Right cardiac atrium (tissue), 5 donors: Measurements from ENCODE around the gene SMIM21. TPM values are rescaled to one million over a fixed set of nuclear protein-coding genes. Genes with fewer than 3 reads are reported as not detected.

Experiments used
- ATAC-seq, 2 donors: fragments of 200-7000 bp; cut with Tn5 transposase; one replicate each; pipeline versions ENCODE4 v1.8.0 to v1.9.1; 2020; ENCODE audit warnings: moderate library complexity in 2 of 2, mild to moderate bottlenecking in 1 of 2
- DNase-seq, 3 donors: peaks; one replicate each; pipeline ENCODE4 v3.0.0-alpha.2; 2020
- H3K27ac ChIP-seq: one replicate; pipeline ENCODE4 v1.5.1; 2013; ENCODE audit warnings: mild to moderate bottlenecking, low read length, control low read depth, moderate library complexity
- H3K27me3 ChIP-seq: one replicate; pipeline ENCODE4 v1.6.1; 2013; ENCODE audit not compliant: control insufficient read depth, insufficient read depth
- H3K4me1 ChIP-seq: one replicate; pipeline ENCODE4 v1.6.1; 2013; ENCODE audit warnings: low read length; ENCODE audit not compliant: control insufficient read depth, insufficient read depth
- H3K4me3 ChIP-seq: one replicate; pipeline ENCODE4 v1.5.1; 2013; ENCODE audit warnings: low read length, control low read depth
- H3K9me3 ChIP-seq: one replicate; pipeline ENCODE4 v1.6.1; 2013; ENCODE audit warnings: low read length; ENCODE audit not compliant: control insufficient read depth
- WGBS: extraction: QIAGEN DNeasy Blood & Tissue Kit; methylation state at CpG from one replicate; pipeline ENCODE4 v1.1.7; 2013; 5-methylcytosine and 5-hydroxymethylcytosine counted together
- intact Hi-C, 4 donors: fragments of 100-400 bp; cut with DNase I; formaldehyde crosslinking; loops; one replicate each; pipeline versions ENCODE4 v1.11.0 to v1.14.0; 2022 to 2023
- polyA plus RNA-seq: library from polyadenylated mRNA; stranded (reverse); fragments of 200-250 nt; gene quantifications from one replicate; pipeline ENCODE4 v1.2.3, GENCODE V29; 2013
- total RNA-seq, 4 donors: library from RNA; stranded (reverse); fragmentation: NEBNext Ultra II Directional; extraction: Animal tissue kit (Norgen Biotek cat#: 25700); gene quantifications; one replicate each; pipeline ENCODE4 v1.2.1, GENCODE V29; 2021
- donor health status: healthy with polysubstance abuse.
- donor health status: DM: no; HTN: yes; CAD: no.
- donor health status: DM: no; HTN: no; CAD: no.
- donor health status: DM: no; HTN: yes; CAD: no; lungs with severe emphysema.
- donor health status: DM: yes; HTN: yes; CAD: no.

The SMIM21 gene
- total and polyA plus RNA-seq, 5 donors, result not detected

DNA sequence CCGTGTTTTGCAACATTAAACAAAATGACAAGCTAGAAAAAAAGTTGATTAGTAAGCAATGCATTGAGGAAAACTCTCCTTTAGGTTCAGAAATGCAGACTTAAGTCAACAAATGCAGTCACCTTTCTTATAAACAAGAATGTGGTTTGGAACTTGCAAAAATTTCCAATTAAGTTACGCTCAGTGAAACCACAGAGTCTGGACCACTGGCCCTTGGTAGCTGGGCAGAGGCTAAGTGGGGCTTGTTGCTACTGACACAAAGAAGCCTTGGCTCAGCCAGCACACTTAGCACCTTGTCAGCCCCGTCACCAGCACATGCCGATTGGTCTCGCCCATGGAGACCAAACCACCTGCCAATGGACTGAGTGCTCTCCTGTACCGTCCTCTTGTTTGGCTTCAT, 53.0 kb downstream of the SMIM21 start:
- Histone ChIP-seq H3K27ac (no peak overlapping the region), H3K4me3 (no peak overlapping the region), H3K27me3 (no peaks in the 10 kb centered on the region), H3K4me1 (no peaks in the 10 kb centered on the region), H3K9me3 (no peaks in the 10 kb centered on the region)
- intact Hi-C loops, result no loop called here
- WGBS, result 70% methylated on average over 6 of the region's 6 CpGs
- DNase-seq (no peak), ATAC-seq (no peak)

DNA sequence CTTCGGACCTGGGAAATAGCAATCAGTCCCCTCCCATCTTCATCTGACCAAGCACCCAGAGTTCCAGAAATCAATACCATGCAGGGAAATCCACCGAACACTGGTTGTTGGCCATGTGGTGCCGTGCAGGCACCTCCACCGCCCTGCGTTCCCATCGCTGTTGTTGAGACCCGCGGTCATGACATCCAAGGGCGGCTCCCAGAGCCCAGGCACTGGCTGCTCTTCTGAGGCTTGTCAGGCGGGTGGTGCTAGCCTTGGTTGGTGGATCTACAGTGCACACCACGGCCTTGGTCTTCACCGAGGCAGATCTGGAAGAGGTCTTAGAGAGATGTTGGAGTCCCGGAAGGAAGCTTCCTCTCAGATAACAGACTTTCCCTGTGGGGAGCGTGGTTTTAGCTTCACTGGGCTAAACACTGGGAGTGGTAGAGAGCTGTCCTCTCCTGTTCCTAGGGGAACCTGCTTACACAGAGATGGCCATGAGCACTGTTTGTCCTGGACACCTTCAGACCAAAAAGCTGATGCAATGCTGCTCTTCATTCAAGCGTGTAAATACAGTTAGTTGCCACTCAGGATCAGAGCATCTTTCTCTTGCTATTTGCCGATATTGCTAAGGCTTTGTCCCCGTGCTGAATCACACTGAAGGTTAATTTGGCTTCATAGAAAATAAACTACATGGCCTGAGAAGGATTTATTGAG, 58.3 kb downstream of the SMIM21 start:
- H3K4me3 ChIP-seq, result no peak overlapping the region
- WGBS, result 89% methylated on average over 17 of the region's 17 CpGs
- no peaks in the 10 kb centered on the region for H3K27me3 ChIP-seq
- ATAC-seq (no peak), DNase-seq (no peak)
- intact Hi-C loops, result no loop called here
- no peak overlapping the region for H3K27ac ChIP-seq
- no peaks in the 10 kb centered on the region for H3K4me1 ChIP-seq
- no peaks in the 10 kb centered on the region for H3K9me3 ChIP-seq

DNA sequence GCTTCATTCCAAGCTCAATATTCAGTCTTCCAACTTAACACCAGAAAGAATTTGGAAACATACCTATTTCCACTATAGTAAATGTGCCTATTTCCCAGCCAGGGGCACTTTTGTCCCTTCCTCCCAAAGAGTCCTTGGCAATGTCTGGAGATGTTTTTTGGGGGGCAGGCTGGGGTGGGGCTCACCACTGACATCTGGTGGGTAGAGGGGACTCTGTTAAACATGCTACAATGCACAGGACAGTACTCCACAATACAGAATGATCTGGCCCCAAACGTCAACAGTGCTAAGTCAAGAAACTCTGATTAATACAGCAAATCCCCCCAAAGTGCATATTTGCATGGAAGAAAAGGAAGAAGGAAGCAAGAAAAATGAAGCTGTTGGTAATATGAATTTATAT, 61.7 kb downstream of the SMIM21 start:
- ATAC-seq (no peak), DNase-seq (no peak)
- intact Hi-C loops, result no loop called here
- Histone ChIP-seq H3K4me1 (no peaks in the 10 kb centered on the region), H3K27ac (no peak overlapping the region), H3K27me3 (no peaks in the 10 kb centered on the region), H3K4me3 (no peak overlapping the region), H3K9me3 (no peaks in the 10 kb centered on the region)
- 57% methylated on average over 1 of the region's 1 CpG for WGBS

DNA sequence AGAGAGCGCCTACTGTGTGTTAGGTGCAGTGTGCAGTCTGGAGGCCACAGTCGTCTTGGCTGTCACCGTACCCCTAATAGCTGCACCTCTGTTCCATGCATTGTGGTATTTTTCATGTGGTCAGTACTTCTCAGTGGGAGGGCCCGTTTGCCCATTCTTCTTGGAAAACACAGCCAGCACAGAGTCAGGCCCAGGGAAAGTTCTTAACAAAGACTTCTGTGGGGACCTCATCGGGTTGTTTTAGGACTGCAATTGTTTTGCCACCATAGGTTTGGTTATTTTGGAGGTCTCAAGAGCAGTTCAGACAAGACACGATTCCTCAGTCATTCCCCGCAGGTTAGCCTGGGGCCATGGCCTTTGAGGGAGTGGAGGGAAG, 62.3 kb downstream of the SMIM21 start:
- DNase-seq, result no peak
- Histone ChIP-seq H3K4me1 (no peaks in the 10 kb centered on the region), H3K4me3 (no peak overlapping the region), H3K9me3 (no peaks in the 10 kb centered on the region), H3K27ac (no peak overlapping the region), H3K27me3 (no peaks in the 10 kb centered on the region)
- 92% methylated on average over 7 of the region's 7 CpGs for WGBS
- intact Hi-C loops, result no loop called here
- no peak for ATAC-seq

DNA sequence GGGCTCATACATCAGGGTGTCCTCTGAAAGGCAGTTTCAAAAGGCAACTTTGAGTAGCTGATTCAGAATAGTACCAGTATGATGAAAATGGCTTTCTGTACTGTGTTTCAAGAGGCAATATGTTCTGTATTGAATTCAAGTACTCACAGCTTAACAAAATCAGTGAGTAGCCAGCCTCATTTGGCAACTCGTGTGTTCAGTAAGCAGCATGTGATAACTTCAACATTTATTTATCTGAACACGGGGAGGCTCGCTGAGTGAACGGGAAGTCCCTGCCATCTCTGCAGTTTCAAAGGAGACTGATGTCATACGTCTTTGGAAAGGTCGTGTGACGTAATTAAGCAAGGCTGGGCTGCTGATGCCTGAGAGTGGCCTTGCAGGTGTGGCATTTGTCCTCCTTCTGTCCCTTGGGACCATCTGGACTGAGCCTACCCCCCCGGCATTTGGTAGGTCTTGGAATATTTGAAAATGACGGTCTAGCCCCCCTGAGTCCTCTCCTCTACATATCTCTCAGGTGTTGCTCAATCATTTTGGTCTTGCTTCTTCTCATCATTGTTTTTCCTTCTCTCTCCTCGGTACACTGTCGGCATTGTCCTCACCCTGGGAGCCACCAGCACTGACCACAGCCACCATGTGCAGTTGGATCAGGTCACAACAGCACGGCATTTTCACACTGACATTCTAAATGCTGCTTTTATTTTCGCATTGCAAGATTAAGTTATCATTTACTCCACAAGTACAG, 62.8 kb downstream of the SMIM21 start:
- peak in 1 of 2 donors; percentile 41 for ATAC-seq
- DNase-seq, result no peak
- no peaks in the 10 kb centered on the region for H3K27me3 ChIP-seq
- WGBS, result 60% methylated on average over 13 of the region's 13 CpGs
- H3K4me3 ChIP-seq, result no peak overlapping the region
- H3K9me3 ChIP-seq, result no peaks in the 10 kb centered on the region
- H3K4me1 ChIP-seq, result no peaks in the 10 kb centered on the region
- no peak overlapping the region for H3K27ac ChIP-seq
- intact Hi-C loops, result no loop called here

DNA sequence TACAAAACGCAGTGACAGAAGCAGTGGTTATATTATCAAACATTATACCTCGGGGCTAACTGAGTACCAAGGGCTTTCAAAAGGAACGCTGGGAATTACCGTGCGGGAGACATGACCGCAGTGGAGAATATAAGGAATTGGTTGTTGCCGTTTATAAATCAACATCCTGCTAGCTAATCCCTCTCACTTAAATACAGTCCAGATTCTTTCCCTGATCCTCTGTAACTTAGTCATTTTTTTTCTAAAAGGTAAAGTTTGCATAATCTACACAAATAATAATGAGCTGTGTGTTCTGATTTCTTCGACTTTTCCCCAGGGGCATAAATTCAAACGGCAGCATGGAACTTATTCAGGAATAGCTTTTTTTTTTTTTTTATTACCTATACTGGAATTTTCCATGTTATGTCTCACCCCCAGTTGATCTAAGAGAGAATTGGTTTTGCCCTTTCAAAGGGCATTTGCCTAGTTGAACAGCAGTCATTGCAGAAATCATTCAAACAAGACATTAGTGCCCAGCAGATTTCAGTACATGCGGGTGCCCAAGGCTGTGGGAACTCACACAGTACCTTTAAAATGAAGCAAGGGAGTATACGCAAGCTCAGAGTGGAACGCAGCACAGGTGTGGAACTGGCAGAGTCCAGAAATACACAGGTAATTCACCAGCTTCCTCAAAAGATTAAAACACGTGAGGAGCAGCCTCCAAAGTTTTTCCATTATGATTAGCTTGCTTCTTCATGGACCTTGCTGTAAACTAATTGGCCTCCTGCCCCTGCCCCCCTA, 63.9 kb downstream of the SMIM21 start:
- DNase-seq, result no peak
- intact Hi-C loops, result no loop called here
- Histone ChIP-seq H3K9me3 (no peaks in the 10 kb centered on the region), H3K4me3 (no peak overlapping the region), H3K4me1 (no peaks in the 10 kb centered on the region), H3K27me3 (no peaks in the 10 kb centered on the region), H3K27ac (no peak overlapping the region)
- 86% methylated on average over 13 of the region's 13 CpGs for WGBS
- ATAC-seq, result no peak

DNA sequence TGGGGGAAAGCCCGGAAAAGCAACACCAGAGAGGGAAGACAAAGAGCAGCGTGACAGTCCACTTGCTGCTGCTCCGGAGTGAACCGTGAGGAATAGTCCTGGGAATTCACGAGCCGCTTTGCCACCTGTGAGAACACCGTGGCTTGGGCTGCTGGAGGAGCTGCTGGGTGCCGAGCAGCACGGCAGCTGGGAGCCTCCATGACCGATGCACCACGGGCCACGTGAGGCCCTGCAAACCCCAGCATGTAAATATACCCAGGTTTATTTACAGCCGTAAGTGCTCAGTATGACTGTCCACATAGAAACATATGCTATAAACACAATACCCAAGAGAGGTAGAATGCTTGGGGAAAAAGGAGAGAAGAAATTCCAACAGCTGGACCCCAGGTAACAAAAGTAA, 65.1 kb downstream of the SMIM21 start:
- no peaks in the 10 kb centered on the region for H3K9me3 ChIP-seq
- intact Hi-C loops, result no loop called here
- H3K4me3 ChIP-seq, result no peak overlapping the region
- no peaks in the 10 kb centered on the region for H3K4me1 ChIP-seq
- H3K27me3 ChIP-seq, result no peaks in the 10 kb centered on the region
- ATAC-seq (no peak), DNase-seq (no peak)
- H3K27ac ChIP-seq, result no peak overlapping the region
- 90% methylated on average over 13 of the region's 13 CpGs for WGBS

DNA sequence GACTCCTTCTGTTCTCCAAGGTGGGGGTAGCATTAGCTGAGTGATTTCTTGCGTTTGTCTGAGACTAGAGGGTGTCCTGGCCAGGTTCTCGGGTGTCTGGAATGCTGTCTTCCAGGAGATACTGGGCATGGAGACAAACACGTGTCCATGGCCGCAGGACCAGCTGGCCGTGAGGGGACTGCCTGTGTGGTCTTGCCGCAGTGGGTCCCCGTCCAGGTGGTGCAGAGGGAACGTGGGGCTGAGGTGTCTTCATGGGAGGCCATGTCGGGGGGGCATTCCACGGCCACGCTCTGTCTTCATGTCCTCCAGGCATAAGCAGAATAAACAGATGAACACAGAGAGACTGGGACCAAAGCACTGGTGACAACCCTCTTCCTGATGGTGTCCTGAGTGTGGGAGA, 66.6 kb downstream of the SMIM21 start:
- no peaks in the 10 kb centered on the region for H3K27me3 ChIP-seq
- ATAC-seq (no peak), DNase-seq (no peak)
- no peaks in the 10 kb centered on the region for H3K9me3 ChIP-seq
- intact Hi-C loops, result no loop called here
- WGBS, result 79% methylated on average over 11 of the region's 11 CpGs
- H3K4me3 ChIP-seq, result no peak overlapping the region
- H3K27ac ChIP-seq, result no peak overlapping the region
- H3K4me1 ChIP-seq, result no peaks in the 10 kb centered on the region

DNA sequence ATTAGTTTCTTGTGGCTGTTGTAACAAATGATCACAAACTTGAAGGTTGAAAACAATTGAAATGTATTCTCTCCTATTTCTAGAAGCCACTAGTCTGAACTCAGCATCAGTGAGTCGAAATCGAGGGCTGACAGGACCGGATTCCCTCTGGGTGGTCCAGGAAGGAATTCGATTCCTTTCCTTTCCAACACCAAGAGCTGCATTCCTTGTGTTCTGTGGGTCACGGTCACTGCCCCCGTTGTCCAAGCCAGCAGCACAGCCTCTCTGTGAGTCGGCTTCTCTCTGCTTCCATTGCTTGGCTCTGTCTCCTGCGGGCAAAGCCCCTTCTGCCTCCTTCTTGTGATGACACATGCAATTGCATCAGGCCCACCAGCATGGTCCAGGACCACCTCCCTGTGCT, 67.3 kb downstream of the SMIM21 start:
- Histone ChIP-seq H3K27me3 (no peaks in the 10 kb centered on the region), H3K4me1 (no peaks in the 10 kb centered on the region), H3K27ac (no peak overlapping the region), H3K4me3 (no peak overlapping the region), H3K9me3 (no peaks in the 10 kb centered on the region)
- intact Hi-C loops, result no loop called here
- no peak for ATAC-seq
- DNase-seq, result no peak
- 67% methylated on average over 8 of the region's 8 CpGs for WGBS
